HCT116 (cell line): ENCODE measurements around the gene GNPTAB. TPM values are rescaled to one million over a fixed set of nuclear protein-coding genes. Genes with fewer than 3 reads are reported as not detected.

Experiments used
- ATAC-seq: fragments of 200-7000 bp; cut with Tn5 transposase; 2 replicates; pipeline ENCODE4 v1.9.1; 2020; ENCODE audit warnings: mild to moderate bottlenecking, moderate library complexity
- BruUV-seq: library from RNA; stranded (reverse); fragments of 400-500 nt; replicated peaks from 2 replicates; lab custom pipeline; 2021; lab: Mats Ljungman, UMichigan
- CTCF ChIA-PET: fragments of 300-600 bp; sonication (Branson Sonifier 250); formaldehyde crosslinking; loops from one replicate; lab custom pipeline; 2021; ENCODE audit warnings: antibody characterized with exemption; lab: Charles Lee
- POLR2A ChIA-PET: fragments of 300-600, 350-600 bp; sonication (Branson Sonifier 250); formaldehyde crosslinking; loops from one replicate; lab custom pipeline; 2021; ENCODE audit warnings: antibody characterized with exemption; lab: Charles Lee
- RAD21 ChIA-PET, 2 experiments: fragments of 300-600 bp; sonication (Branson Sonifier 250); formaldehyde crosslinking; loops; one replicate each; lab custom pipeline; 2023; ENCODE audit warnings: low total read pairs in 2 of 2; ENCODE audit not compliant: uncharacterized antibody in 2 of 2, unreplicated experiment in 2 of 2, low non-redundant PET in 1 of 2; lab: Charles Lee
- DNase-seq: peaks from one replicate; pipeline ENCODE4 v3.0.0-alpha.2; 2010; ENCODE audit warnings: low read depth, low spot score
- H2AFZ ChIP-seq: fragments of 200-600 bp; shearing (Covaris generic), sonication (generic); 2 replicates; pipeline ENCODE4 v1.6.1; 2017; ENCODE audit warnings: low read depth, mixed run types, mixed read lengths, antibody characterized with exemption, low read length; ENCODE audit not compliant: poor library complexity, severe bottlenecking
- H3K27ac ChIP-seq: 2 replicates; pipeline ENCODE4 v1.5.1; 2012; ENCODE audit warnings: low read depth, low read length
- H3K27me3 ChIP-seq: fragments of 200-600 bp; sonication (generic); 2 replicates; pipeline ENCODE4 v1.6.1; 2016; ENCODE audit warnings: mixed run types, low read length, mixed read lengths; ENCODE audit not compliant: insufficient read depth
- H3K36me3 ChIP-seq, 2 experiments: fragments of 200-500 bp in 1 of 2; fragments of 200-600 bp in 1 of 2; sonication (Bioruptor generic) in 1 of 2; sonication (generic) in 1 of 2; 2 replicates each; pipeline versions ENCODE4 v1.5.1 to v1.6.1; 2014 to 2016; ENCODE audit warnings: low read length in 2 of 2, inconsistent platforms in 1 of 2, mixed read lengths in 1 of 2, mixed run types in 1 of 2; ENCODE audit not compliant: insufficient read depth in 2 of 2, control insufficient read depth in 1 of 2
- H3K4me1 ChIP-seq, 2 experiments: fragments of 200-600 bp in 1 of 2; sonication (generic) in 1 of 2; 2 replicates each; pipeline versions ENCODE4 v1.5.1 to v1.6.1; 2012 to 2017; ENCODE audit warnings: low read length in 2 of 2, inconsistent platforms in 1 of 2, mild to moderate bottlenecking in 1 of 2, mixed read lengths in 1 of 2, mixed run types in 1 of 2, moderate library complexity in 1 of 2; ENCODE audit not compliant: insufficient read depth in 2 of 2, control insufficient read depth in 1 of 2
- H3K4me2 ChIP-seq: fragments of 200-600 bp; sonication (generic); 2 replicates; pipeline ENCODE4 v1.6.1; 2017; ENCODE audit warnings: mixed run types, low read length, mixed read lengths
- H3K4me3 ChIP-seq, 2 experiments: fragments of 200-600 bp in 1 of 2; sonication (generic) in 1 of 2; replicated peaks in 1 of 2; 2 replicates each; pipeline ENCODE4 v1.5.1; 2011 to 2016; ENCODE audit warnings: low read length in 2 of 2, control low read depth in 1 of 2, low read depth in 1 of 2, mild to moderate bottlenecking in 1 of 2, mixed read lengths in 1 of 2, mixed run types in 1 of 2
- H3K79me2 ChIP-seq: fragments of 200-600 bp; sonication (generic); 2 replicates; pipeline ENCODE4 v1.6.1; 2017; ENCODE audit warnings: mild to moderate bottlenecking, mixed run types, low read length, moderate library complexity, mixed read lengths; ENCODE audit not compliant: insufficient read depth
- H3K9ac ChIP-seq: fragments of 200-600 bp; sonication (generic); 2 replicates; pipeline ENCODE4 v1.6.1; 2016; ENCODE audit warnings: low read length, mixed read lengths
- H3K9me2 ChIP-seq: fragments of 200-600 bp; sonication (generic), shearing (Covaris generic); 2 replicates; pipeline ENCODE4 v1.6.1; 2017; ENCODE audit warnings: mixed run types, mild to moderate bottlenecking, moderate library complexity; ENCODE audit not compliant: insufficient read depth
- H3K9me3 ChIP-seq, 2 experiments: fragments of 200-500 bp in 1 of 2; fragments of 200-600 bp in 1 of 2; sonication (Bioruptor generic) in 1 of 2; sonication (generic) in 1 of 2; 2 replicates each; pipeline ENCODE4 v1.6.1; 2014 to 2017; ENCODE audit warnings: low read length in 2 of 2, mixed read lengths in 2 of 2, inconsistent platforms in 1 of 2, low read depth in 1 of 2, mild to moderate bottlenecking in 1 of 2, mixed run types in 1 of 2, moderate library complexity in 1 of 2; ENCODE audit not compliant: control insufficient read depth in 1 of 2, insufficient read depth in 1 of 2
- H4K20me1 ChIP-seq: fragments of 200-600 bp; sonication (generic), shearing (Covaris generic); 2 replicates; pipeline ENCODE4 v1.6.1; 2017; ENCODE audit warnings: mixed run types, mild to moderate bottlenecking, moderate library complexity; ENCODE audit not compliant: insufficient read depth
- ATF3 ChIP-seq: IDR thresholded peaks from 2 replicates; pipeline ENCODE4 v1.6.1; 2012
- CEBPB ChIP-seq: IDR thresholded peaks from 2 replicates; pipeline ENCODE4 v1.6.1; 2012; ENCODE audit warnings: low read depth
- CTCF ChIP-seq, 3 experiments: fragments of 200-600 bp in 1 of 3; sonication (generic) in 1 of 3; IDR thresholded peaks in 2 of 3; conservative IDR thresholded peaks in 1 of 3; 2 replicates each; pipeline ENCODE4 v1.5.1; 2012 to 2017; ENCODE audit warnings: low read depth in 2 of 3, low read length in 2 of 3, antibody characterized with exemption in 1 of 3, borderline replicate concordance in 1 of 3, control low read depth in 1 of 3, mild to moderate bottlenecking in 1 of 3, mixed read lengths in 1 of 3, mixed run types in 1 of 3, moderate library complexity in 1 of 3; ENCODE audit not compliant: insufficient read depth in 1 of 3
- EGR1 ChIP-seq: IDR thresholded peaks from 2 replicates; pipeline ENCODE4 v1.6.1; 2012; ENCODE audit warnings: low read depth
- ELF1 ChIP-seq: IDR thresholded peaks from 2 replicates; pipeline ENCODE4 v1.6.1; 2012; ENCODE audit warnings: low read depth, borderline replicate concordance
- FOSL1 ChIP-seq: IDR thresholded peaks from 2 replicates; pipeline ENCODE4 v1.6.1; 2012; ENCODE audit warnings: low read depth
- JUND ChIP-seq: IDR thresholded peaks from 2 replicates; pipeline ENCODE4 v1.6.1; 2012
- MAX ChIP-seq: IDR thresholded peaks from 2 replicates; pipeline ENCODE4 v1.6.1; 2012
- POLR2A ChIP-seq: IDR thresholded peaks from 2 replicates; pipeline ENCODE4 v1.7.0; 2011; ENCODE audit warnings: borderline replicate concordance; ENCODE audit not compliant: insufficient read depth, insufficient read length; ENCODE audit errors: extremely low read depth
- POLR2AphosphoS5 ChIP-seq: IDR thresholded peaks from 2 replicates; pipeline ENCODE4 v1.6.1; 2011; ENCODE audit warnings: mild to moderate bottlenecking, low read depth, low read length, moderate library complexity
- REST ChIP-seq: IDR thresholded peaks from 2 replicates; pipeline ENCODE4 v1.6.1; 2012; ENCODE audit warnings: low read depth
- SIN3A ChIP-seq: IDR thresholded peaks from 2 replicates; pipeline ENCODE4 v1.6.1; 2012; ENCODE audit warnings: low read depth
- SP1 ChIP-seq: IDR thresholded peaks from 2 replicates; pipeline ENCODE4 v1.6.1; 2012; ENCODE audit warnings: low read depth
- SRF ChIP-seq: IDR thresholded peaks from 2 replicates; pipeline ENCODE4 v1.6.1; 2012; ENCODE audit warnings: low read depth
- TCF7L2 ChIP-seq: IDR thresholded peaks from 2 replicates; pipeline ENCODE4 v1.7.0; 2011; ENCODE audit warnings: borderline replicate concordance, inconsistent platforms; ENCODE audit not compliant: insufficient read depth, insufficient read length; ENCODE audit errors: extremely low read depth
- ZBTB33 ChIP-seq: IDR thresholded peaks from 2 replicates; pipeline ENCODE4 v1.6.1; 2011; ENCODE audit warnings: mild to moderate bottlenecking, low read length, moderate library complexity; ENCODE audit not compliant: insufficient replicate concordance; ENCODE audit errors: extremely low read depth
- ZFX ChIP-seq: fragments of 450-650 bp; IDR thresholded peaks from 2 replicates; pipeline ENCODE4 v1.6.1; 2017
- ZNF274 ChIP-seq: fragments of 200-500 bp; sonication (Bioruptor generic); IDR thresholded peaks from 2 replicates; pipeline ENCODE4 v1.6.1; 2014; ENCODE audit warnings: mild to moderate bottlenecking, low read depth, low read length, inconsistent platforms
- intact Hi-C: fragments of 100-400 bp; cut with micrococcal nuclease; formaldehyde crosslinking; loops from 2 replicates; pipeline ENCODE4 v1.10.0; 2022
- total RNA-seq: library from RNA; stranded (reverse); gene quantifications from one replicate; pipeline ENCODE4 v1.2.1, GENCODE V29; 2021; ENCODE audit not compliant: unreplicated experiment

The GNPTAB gene
- total RNA-seq, 1 experiment from 2014 or later = 41.4 TPM

- RAD21 ChIA-PET = interaction anchor here in 1 of 2 experiments (0.5 kb wide), 1 partner anchor 1319 kb away, joined by 3 read pairs; no protein-coding TSS in a partner anchor
- H3K27ac ChIP-seq = no peak overlapping the region
- no peak for DNase-seq
- peaks cover 0 to 4% of the 10 kb centered on the region in 2 experiments; a peak in 2 of 4 replicates for H3K36me3 ChIP-seq
- H3K9ac ChIP-seq = no peak overlapping the region
- BruUV-seq = no TSS peak
- no peak overlapping the region for H3K4me3 ChIP-seq
- H4K20me1 ChIP-seq = no peaks in the 10 kb centered on the region
- no peaks in the 10 kb centered on the region for H3K27me3 ChIP-seq
- no peak overlapping the region for H2AFZ ChIP-seq
- no peaks in the 10 kb centered on the region for H3K4me1 ChIP-seq
- H3K79me2 ChIP-seq = no peaks in the 10 kb centered on the region
- TF ChIP-seq ZFX (no peak), MAX (no peak), ATF3 (no peak), FOSL1 (no peak), REST (no peak), CEBPB (no peak), CTCF (IDR thresholded peaks at IDR 0.05 in 2 of 3, conservative IDR thresholded peaks at IDR 0.05 in 1 of 3; ENCODE audit: borderline replicate concordance in 1 of 3, insufficient read depth in 1 of 3, low read depth in 2 of 3, low read length in 2 of 3) (no peak), ZNF274 (no peak), TCF7L2 (no peak), POLR2AphosphoS5 (no peak), POLR2A (no peak), SP1 (no peak), ZBTB33 (no peak), SRF (no peak), EGR1 (no peak), ELF1 (no peak), SIN3A (no peak), JUND (no peak)
- H3K9me2 ChIP-seq = no peaks in the 10 kb centered on the region
- H3K9me3 ChIP-seq = no peaks in the 10 kb centered on the region
- POLR2A ChIA-PET = no interaction called here
- no peak overlapping the region for H3K4me2 ChIP-seq
- intact Hi-C loops = no loop called here
- ATAC-seq = no peak
- CTCF ChIA-PET = interaction anchor here (1.4 kb wide), 1 partner anchor 38 kb away, joined by 5 read pairs; no protein-coding TSS in a partner anchor
Measured at GRCh38 chr12:101722392-101722791, 108.4 kb downstream of the GNPTAB start.
